Neuronal stem cell (in vitro differentiated cells): ENCODE data around the gene RIC3.

Experiments used
- DNase-seq: peaks from one replicate; pipeline ENCODE4 v3.0.0-alpha.2; 2013; ENCODE audit warnings: low spot score
- H2AFZ ChIP-seq: one replicate; pipeline ENCODE4 v1.6.1; 2013; ENCODE audit warnings: mild to moderate bottlenecking, low read length, inconsistent platforms
- H2AK5ac ChIP-seq: 2 replicates; pipeline ENCODE4 v1.6.1; 2013; ENCODE audit warnings: low read depth, mild to moderate bottlenecking, inconsistent platforms, low read length, moderate library complexity, mixed read lengths
- H2BK120ac ChIP-seq: 2 replicates; pipeline ENCODE4 v1.6.1; 2013; ENCODE audit warnings: low read depth, mild to moderate bottlenecking, inconsistent platforms, low read length, moderate library complexity, mixed read lengths
- H2BK12ac ChIP-seq: one replicate; pipeline ENCODE4 v1.6.1; 2013; ENCODE audit warnings: low read length, inconsistent platforms
- H2BK15ac ChIP-seq: 2 replicates; pipeline ENCODE4 v1.6.1; 2013; ENCODE audit warnings: mild to moderate bottlenecking, low read length, inconsistent platforms, mixed read lengths
- H2BK5ac ChIP-seq: one replicate; pipeline ENCODE4 v1.6.1; 2013; ENCODE audit warnings: inconsistent platforms, mild to moderate bottlenecking, low read length, moderate library complexity
- H3K14ac ChIP-seq: one replicate; pipeline ENCODE4 v1.6.1; 2013; ENCODE audit warnings: low read length, inconsistent platforms
- H3K18ac ChIP-seq: 2 replicates; pipeline ENCODE4 v1.6.1; 2013; ENCODE audit warnings: low read length, inconsistent platforms
- H3K23ac ChIP-seq: 2 replicates; pipeline ENCODE4 v1.6.1; 2013; ENCODE audit warnings: low read depth, mild to moderate bottlenecking, mixed read lengths, low read length, inconsistent platforms; ENCODE audit not compliant: poor library complexity
- H3K27ac ChIP-seq: replicated peaks from 3 replicates; pipeline ENCODE4 v1.5.1; 2013; ENCODE audit warnings: low read length, inconsistent platforms
- H3K27me3 ChIP-seq, 3 experiments: 2 replicates each; pipeline ENCODE4 v1.6.1; 2013; ENCODE audit warnings: low read length in 3 of 3, mild to moderate bottlenecking in 2 of 3, inconsistent platforms in 1 of 3, low read depth in 1 of 3, mixed read lengths in 1 of 3, moderate library complexity in 1 of 3; ENCODE audit not compliant: control insufficient read depth in 3 of 3, insufficient read depth in 3 of 3
- H3K36me3 ChIP-seq, 2 donors: replicated peaks in 1 of 2; 2 replicates each; pipeline ENCODE4 v1.6.1; 2013; ENCODE audit warnings: low read length in 2 of 2; ENCODE audit not compliant: control insufficient read depth in 2 of 2, insufficient read depth in 2 of 2
- H3K4ac ChIP-seq: 2 replicates; pipeline ENCODE4 v1.6.1; 2013; ENCODE audit warnings: inconsistent platforms, mild to moderate bottlenecking, low read length, moderate library complexity
- H3K4me1 ChIP-seq, 2 donors: 1 replicate in 1 of 2; 2 replicates in 1 of 2; pipeline ENCODE4 v1.6.1; 2013; ENCODE audit warnings: low read length in 2 of 2, low read depth in 1 of 2; ENCODE audit not compliant: control insufficient read depth in 2 of 2, insufficient read depth in 1 of 2
- H3K4me2 ChIP-seq: one replicate; pipeline ENCODE4 v1.6.1; 2013; ENCODE audit warnings: mild to moderate bottlenecking, low read length, inconsistent platforms; ENCODE audit not compliant: insufficient read depth, poor library complexity, severe bottlenecking
- H3K4me3 ChIP-seq, 2 donors: 2 replicates each; pipeline ENCODE4 v1.5.1; 2013; ENCODE audit warnings: low read length in 2 of 2, mild to moderate bottlenecking in 2 of 2, inconsistent platforms in 1 of 2, moderate library complexity in 1 of 2
- H3K79me1 ChIP-seq: one replicate; pipeline ENCODE4 v1.6.1; 2013; ENCODE audit warnings: low read depth, mild to moderate bottlenecking, inconsistent platforms, low read length, moderate library complexity
- H3K9ac ChIP-seq: one replicate; pipeline ENCODE4 v1.6.1; 2013; ENCODE audit warnings: mild to moderate bottlenecking, low read depth, low read length, inconsistent platforms; ENCODE audit not compliant: poor library complexity
- H3K9me3 ChIP-seq, 2 donors: replicated peaks in 1 of 2; 2 replicates each; pipeline versions ENCODE3 to v1.6.1; 2013; ENCODE audit warnings: low read length in 2 of 2, mild to moderate bottlenecking in 2 of 2, inconsistent platforms in 1 of 2, low read depth in 1 of 2, mixed read lengths in 1 of 2, moderate library complexity in 1 of 2; ENCODE audit not compliant: control insufficient read depth in 2 of 2, insufficient read depth in 1 of 2
- H4K8ac ChIP-seq: one replicate; pipeline ENCODE4 v1.6.1; 2013; ENCODE audit warnings: low read depth, mild to moderate bottlenecking, inconsistent platforms, low read length, moderate library complexity
- H4K91ac ChIP-seq: one replicate; pipeline ENCODE4 v1.6.1; 2013; ENCODE audit warnings: low read length, low read depth, mild to moderate bottlenecking, inconsistent platforms; ENCODE audit not compliant: poor library complexity
- WGBS, 2 donors: extraction: QIAGEN DNeasy Blood & Tissue Kit; methylation state at CpG; one replicate each; pipeline ENCODE4 v1.1.7; 2013; ENCODE audit warnings: missing lambda C conversion rate in 2 of 2, mixed read lengths in 1 of 2; ENCODE audit not compliant: insufficient read length in 2 of 2, insufficient replicate concordance in 1 of 2; ENCODE audit errors: extremely low coverage in 2 of 2; 5-methylcytosine and 5-hydroxymethylcytosine counted together

Gene RIC3

DNA sequence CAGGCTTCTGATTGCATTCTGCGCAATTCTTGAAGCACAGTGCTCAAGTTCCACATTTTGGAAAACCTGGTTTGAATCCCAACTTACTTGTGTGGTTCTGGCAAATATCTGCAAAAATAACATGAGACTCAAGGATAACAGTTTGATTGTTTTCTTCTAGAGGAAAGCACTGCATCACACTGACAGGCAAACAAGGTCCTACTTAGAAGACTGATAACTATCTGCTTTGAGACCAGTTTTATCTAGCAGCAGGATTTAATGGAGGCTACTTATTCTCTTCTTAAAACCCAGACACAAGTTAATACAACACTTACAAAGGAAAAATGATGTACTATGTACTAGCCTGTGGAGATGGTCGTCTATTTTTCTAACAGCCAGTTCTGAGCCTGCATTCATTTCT, 41.4 kb downstream of the RIC3 start:
- no peak overlapping the region for H3K18ac ChIP-seq
- H3K4me2 ChIP-seq, result no peak overlapping the region
- H2AK5ac ChIP-seq, result no peak overlapping the region
- H3K79me1 ChIP-seq, result no peaks in the 10 kb centered on the region
- no CpG with 5 or more reads among the region's 2 CpGs for WGBS, 2 donors
- H2BK120ac ChIP-seq, result no peak overlapping the region
- H3K4ac ChIP-seq, result no peak overlapping the region
- DNase-seq, result no peak
- H3K9me3 ChIP-seq, result no peaks in the 10 kb centered on the region
- H2BK12ac ChIP-seq, result no peak overlapping the region
- H3K4me3 ChIP-seq, result no peak overlapping the region
- H3K27ac ChIP-seq, result no peak overlapping the region
- no peak overlapping the region for H3K23ac ChIP-seq
- no peak overlapping the region for H2BK15ac ChIP-seq
- H2BK5ac ChIP-seq, result no peak overlapping the region
- no peak overlapping the region for H2AFZ ChIP-seq
- H4K91ac ChIP-seq, result no peak overlapping the region
- H4K8ac ChIP-seq, result no peak overlapping the region
- H3K9ac ChIP-seq, result no peak overlapping the region
- no peak overlapping the region for H3K14ac ChIP-seq
- H3K27me3 ChIP-seq, result no peaks in the 10 kb centered on the region
- H3K4me1 ChIP-seq, result no peaks in the 10 kb centered on the region
- H3K36me3 ChIP-seq, result no peaks in the 10 kb centered on the region

GRCh38 chr11:8126649-8127289, 42.1 kb downstream of the RIC3 start:
- Histone ChIP-seq H3K18ac (no peak overlapping the region), H2AFZ (no peak overlapping the region), H3K4me2 (no peak overlapping the region), H3K4me3 (no peak overlapping the region), H3K79me1 (no peaks in the 10 kb centered on the region), H3K14ac (no peak overlapping the region), H4K91ac (no peak overlapping the region), H2AK5ac (no peak overlapping the region), H4K8ac (no peak overlapping the region), H3K4ac (no peak overlapping the region), H3K27ac (no peak overlapping the region), H2BK120ac (no peak overlapping the region), H3K27me3 (no peaks in the 10 kb centered on the region), H2BK5ac (no peak overlapping the region), H2BK12ac (no peak overlapping the region), H3K36me3 (no peaks in the 10 kb centered on the region), H2BK15ac (no peak overlapping the region), H3K9ac (no peak overlapping the region), H3K4me1 (no peaks in the 10 kb centered on the region), H3K9me3 (no peaks in the 10 kb centered on the region), H3K23ac (no peak overlapping the region)
- WGBS, 2 donors, result no CpG with 5 or more reads among the region's 8 CpGs
- no peak for DNase-seq

DNA sequence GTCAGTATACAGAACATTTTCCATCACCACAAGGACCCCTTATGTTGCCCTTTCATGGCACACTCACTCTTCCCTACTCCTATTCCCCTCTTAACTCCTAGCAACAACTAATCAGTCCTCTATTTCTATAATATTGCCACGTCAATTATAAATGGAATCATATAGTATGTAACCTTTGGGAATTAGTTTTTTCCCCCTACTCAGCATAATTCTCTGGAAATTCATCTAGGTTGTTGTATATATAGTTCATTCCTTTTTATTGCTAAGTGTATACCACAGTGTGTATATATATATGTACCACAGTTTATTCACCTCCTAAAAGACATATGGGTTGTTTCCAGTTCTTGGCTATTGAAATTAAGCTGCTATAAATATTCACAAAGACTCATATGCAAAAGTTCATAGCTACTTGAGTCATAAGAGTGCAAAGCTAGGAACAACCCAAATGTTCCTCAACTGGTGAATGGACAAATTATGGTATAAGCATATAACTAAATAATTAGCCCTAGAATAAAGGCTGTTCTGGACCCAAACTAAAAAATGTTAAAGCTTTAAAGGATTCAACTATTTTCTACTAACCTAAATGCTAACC, 46.6 kb downstream of the RIC3 start:
- Histone ChIP-seq H3K27ac (no peak overlapping the region), H3K14ac (no peak overlapping the region), H3K9me3 (no peaks in the 10 kb centered on the region), H2AK5ac (no peak overlapping the region), H3K23ac (no peak overlapping the region), H3K79me1 (no peaks in the 10 kb centered on the region), H2BK5ac (no peak overlapping the region), H4K91ac (no peak overlapping the region), H2BK15ac (no peak overlapping the region), H3K18ac (no peak overlapping the region), H3K27me3 (no peaks in the 10 kb centered on the region), H3K4me3 (no peak overlapping the region), H3K9ac (no peak overlapping the region), H3K36me3 (no peaks in the 10 kb centered on the region), H2AFZ (no peak overlapping the region), H3K4me1 (no peaks in the 10 kb centered on the region), H3K4ac (no peak overlapping the region), H2BK12ac (no peak overlapping the region), H2BK120ac (no peak overlapping the region), H4K8ac (no peak overlapping the region), H3K4me2 (no peak overlapping the region)
- DNase-seq, result no peak
- WGBS, 2 donors, result no CpG with 5 or more reads among the region's 1 CpG

- H3K9ac ChIP-seq, result no peak overlapping the region
- H3K4me1 ChIP-seq, result no peaks in the 10 kb centered on the region
- H2AK5ac ChIP-seq, result no peak overlapping the region
- H2BK5ac ChIP-seq, result no peak overlapping the region
- no peak overlapping the region for H3K14ac ChIP-seq
- no peak overlapping the region for H3K23ac ChIP-seq
- H2BK12ac ChIP-seq, result no peak overlapping the region
- H3K9me3 ChIP-seq, result peaks cover 0 to 5% of the 10 kb centered on the region in 2 donors
- H3K36me3 ChIP-seq, result peaks cover 14 to 31% of the 10 kb centered on the region in 2 donors
- H2AFZ ChIP-seq, result no peak overlapping the region
- H2BK15ac ChIP-seq, result no peak overlapping the region
- no peak overlapping the region for H3K4me3 ChIP-seq
- H3K18ac ChIP-seq, result no peak overlapping the region
- WGBS, 2 donors, result no CpG with 5 or more reads among the region's 8 CpGs
- no peak overlapping the region for H4K91ac ChIP-seq
- H3K27ac ChIP-seq, result no peak overlapping the region
- H2BK120ac ChIP-seq, result no peak overlapping the region
- H3K27me3 ChIP-seq, result no peaks in the 10 kb centered on the region
- H4K8ac ChIP-seq, result no peak overlapping the region
- H3K4ac ChIP-seq, result no peak overlapping the region
- H3K4me2 ChIP-seq, result no peak overlapping the region
- no peak for DNase-seq
- H3K79me1 ChIP-seq, result no peaks in the 10 kb centered on the region
Observed at GRCh38 chr11:8111636-8112035, 57.2 kb downstream of the RIC3 start.
